Mesendoderm (in vitro differentiated cells): Measurements from ENCODE around the gene BCL6.

Experiments
- DNase-seq: peaks from one replicate; pipeline ENCODE4 v3.0.0; 2013
- H2AK5ac ChIP-seq: 2 replicates; pipeline ENCODE4 v1.6.1; 2013; ENCODE audit warnings: low read length, inconsistent platforms
- H2BK120ac ChIP-seq: 2 replicates; pipeline ENCODE4 v1.6.1; 2013; ENCODE audit warnings: low read depth, mild to moderate bottlenecking, low read length, moderate library complexity, mixed read lengths
- H2BK15ac ChIP-seq: replicated peaks from 2 replicates; pipeline ENCODE4 v1.6.1; 2013; ENCODE audit warnings: low read depth, mild to moderate bottlenecking, moderate library complexity
- H2BK5ac ChIP-seq: 2 replicates; pipeline ENCODE4 v1.6.1; 2013; ENCODE audit warnings: low read length, inconsistent platforms
- H3K18ac ChIP-seq: 2 replicates; pipeline ENCODE4 v1.6.1; 2013; ENCODE audit warnings: mild to moderate bottlenecking, low read length, mixed read lengths
- H3K23ac ChIP-seq: one replicate; pipeline ENCODE4 v1.6.1; 2013; ENCODE audit warnings: low read length
- H3K27ac ChIP-seq: 2 replicates; pipeline ENCODE4 v1.5.1; 2013; ENCODE audit warnings: low read depth, mild to moderate bottlenecking, inconsistent platforms, low read length, moderate library complexity
- H3K27me3 ChIP-seq: 2 replicates; pipeline ENCODE4 v1.6.1; 2013; ENCODE audit warnings: low read length, control low read depth, mild to moderate bottlenecking, inconsistent platforms; ENCODE audit not compliant: insufficient read depth, poor library complexity
- H3K36me3 ChIP-seq: 2 replicates; pipeline ENCODE4 v1.6.1; 2013; ENCODE audit warnings: low read length, inconsistent platforms; ENCODE audit not compliant: control insufficient read depth, insufficient read depth
- H3K4ac ChIP-seq: one replicate; pipeline ENCODE4 v1.6.1; 2013; ENCODE audit warnings: low read depth, mild to moderate bottlenecking, low read length, moderate library complexity
- H3K4me1 ChIP-seq: 2 replicates; pipeline ENCODE4 v1.6.1; 2013; ENCODE audit warnings: low read depth, low read length, inconsistent platforms; ENCODE audit not compliant: control insufficient read depth
- H3K4me2 ChIP-seq: 2 replicates; pipeline ENCODE4 v1.6.1; 2013; ENCODE audit warnings: low read length
- H3K4me3 ChIP-seq: 2 replicates; pipeline ENCODE4 v1.5.1; 2013; ENCODE audit warnings: mild to moderate bottlenecking, low read length
- H3K56ac ChIP-seq: one replicate; pipeline ENCODE4 v1.6.1; 2013; ENCODE audit warnings: low read length
- H3K79me1 ChIP-seq: 2 replicates; pipeline ENCODE4 v1.6.1; 2013; ENCODE audit warnings: low read length, inconsistent platforms
- H3K79me2 ChIP-seq: 2 replicates; pipeline ENCODE4 v1.6.1; 2013; ENCODE audit warnings: mild to moderate bottlenecking, low read length; ENCODE audit not compliant: control insufficient read depth, insufficient read depth
- H3K9ac ChIP-seq: 2 replicates; pipeline ENCODE4 v1.6.1; 2013; ENCODE audit warnings: low read length, inconsistent platforms
- H4K5ac ChIP-seq: one replicate; pipeline ENCODE4 v1.6.1; 2013; ENCODE audit warnings: low read length
- H4K8ac ChIP-seq: one replicate; pipeline ENCODE4 v1.6.1; 2013; ENCODE audit warnings: low read depth, mild to moderate bottlenecking, control low read depth, low read length, moderate library complexity
- WGBS: extraction: QIAGEN DNeasy Blood & Tissue Kit; methylation state at CpG from one replicate; pipeline ENCODE4 v1.1.7; 2013; ENCODE audit warnings: low lambda C conversion rate, missing lambda C conversion rate; ENCODE audit not compliant: insufficient coverage; ENCODE audit errors: extremely low coverage; 5-methylcytosine and 5-hydroxymethylcytosine counted together

BCL6 gene

GRCh38 chr3:187777331-187777941 is 32.2 kb upstream of the BCL6 start:
- Histone ChIP-seq H4K8ac (no peak overlapping the region), H3K4ac (no peak overlapping the region), H3K18ac (no peak overlapping the region), H3K27ac (no peak overlapping the region), H3K23ac (no peak overlapping the region), H2BK5ac (no peak overlapping the region), H2BK120ac (no peak overlapping the region), H3K27me3 (no peaks in the 10 kb centered on the region), H3K4me2 (no peak overlapping the region), H3K79me1 (no peaks in the 10 kb centered on the region), H3K9ac (no peak overlapping the region), H2AK5ac (no peak overlapping the region), H3K56ac (no peak overlapping the region), H3K4me1 (no peaks in the 10 kb centered on the region), H4K5ac (no peak overlapping the region), H3K36me3 (no peaks in the 10 kb centered on the region), H2BK15ac (no peak overlapping the region), H3K79me2 (no peaks in the 10 kb centered on the region), H3K4me3 (no peak overlapping the region)
- no peak for DNase-seq
- WGBS: no CpG with 5 or more reads among the region's 6 CpGs

- Histone ChIP-seq H3K36me3 (no peaks in the 10 kb centered on the region), H3K79me2 (no peaks in the 10 kb centered on the region), H2BK120ac (no peak overlapping the region), H3K23ac (no peak overlapping the region), H2BK5ac (no peak overlapping the region), H4K8ac (no peak overlapping the region), H2BK15ac (no peak overlapping the region), H3K9ac (no peak overlapping the region), H3K4me3 (no peak overlapping the region), H4K5ac (no peak overlapping the region), H3K56ac (no peak overlapping the region), H3K79me1 (no peaks in the 10 kb centered on the region), H3K4ac (no peak overlapping the region), H3K18ac (no peak overlapping the region), H2AK5ac (no peak overlapping the region), H3K27me3 (no peaks in the 10 kb centered on the region), H3K4me2 (no peak overlapping the region), H3K4me1 (no peaks in the 10 kb centered on the region), H3K27ac (no peak overlapping the region)
- DNase-seq: no peak
- WGBS: no CpG with 5 or more reads among the region's 1 CpG
Observed at GRCh38 chr3:187775549-187775948, 30.3 kb upstream of the BCL6 start.

- Histone ChIP-seq H4K8ac (no peak overlapping the region), H3K27ac (no peak overlapping the region), H3K4ac (no peak overlapping the region), H2AK5ac (no peak overlapping the region), H2BK15ac (no peak overlapping the region), H3K4me1 (no peaks in the 10 kb centered on the region), H2BK5ac (no peak overlapping the region), H3K56ac (no peak overlapping the region), H3K79me1 (no peaks in the 10 kb centered on the region), H3K18ac (no peak overlapping the region), H3K27me3 (no peaks in the 10 kb centered on the region), H3K9ac (no peak overlapping the region), H3K36me3 (no peaks in the 10 kb centered on the region), H2BK120ac (no peak overlapping the region), H4K5ac (no peak overlapping the region), H3K79me2 (no peaks in the 10 kb centered on the region), H3K4me3 (no peak overlapping the region), H3K4me2 (no peak overlapping the region), H3K23ac (no peak overlapping the region)
- DNase-seq: no peak
- no CpG with 5 or more reads among the region's 8 CpGs for WGBS
Observed at GRCh38 chr3:187774185-187774789, 29.0 kb upstream of the BCL6 start.

GRCh38 chr3:187773233-187774184 is 28.2 kb upstream of the BCL6 start:
- Histone ChIP-seq H4K8ac (no peak overlapping the region), H3K4me3 (no peak overlapping the region), H3K23ac (no peak overlapping the region), H3K4me1 (no peaks in the 10 kb centered on the region), H3K27me3 (no peaks in the 10 kb centered on the region), H2BK5ac (no peak overlapping the region), H3K18ac (no peak overlapping the region), H3K9ac (no peak overlapping the region), H3K4me2 (no peak overlapping the region), H3K79me2 (no peaks in the 10 kb centered on the region), H2BK120ac (no peak overlapping the region), H3K56ac (no peak overlapping the region), H4K5ac (no peak overlapping the region), H3K27ac (no peak overlapping the region), H2AK5ac (no peak overlapping the region), H3K36me3 (no peaks in the 10 kb centered on the region), H3K79me1 (no peaks in the 10 kb centered on the region), H2BK15ac (no peak overlapping the region), H3K4ac (no peak overlapping the region)
- DNase-seq: no peak
- WGBS: no CpG with 5 or more reads among the region's 19 CpGs

GRCh38 chr3:187770224-187770623 is 25.0 kb upstream of the BCL6 start:
- Histone ChIP-seq H3K79me2 (no peaks in the 10 kb centered on the region), H3K27ac (no peak overlapping the region), H2BK5ac (no peak overlapping the region), H3K23ac (no peak overlapping the region), H3K79me1 (no peaks in the 10 kb centered on the region), H3K4me1 (no peaks in the 10 kb centered on the region), H2BK15ac (no peak overlapping the region), H3K4me3 (no peak overlapping the region), H2AK5ac (no peak overlapping the region), H4K8ac (no peak overlapping the region), H4K5ac (no peak overlapping the region), H3K18ac (no peak overlapping the region), H3K36me3 (no peaks in the 10 kb centered on the region), H3K27me3 (no peaks in the 10 kb centered on the region), H3K4ac (no peak overlapping the region), H2BK120ac (no peak overlapping the region), H3K4me2 (no peak overlapping the region), H3K56ac (no peak overlapping the region), H3K9ac (no peak overlapping the region)
- WGBS: no CpG with 5 or more reads among the region's 1 CpG
- DNase-seq: no peak
